HUES64 (cell line): ENCODE data around the gene SCN4B.
A peak's percentile ranks its signal among the peaks of the same experiment; 100 is the strongest.
"Not testable (repeated sequence)": the region's sequence is repeated elsewhere in the genome, so short reads cannot be mapped to it uniquely, and the experiment has no call there.

Experiments
- H3K27ac ChIP-seq: 2 replicates; pipeline ENCODE4 v1.7.0; 2013; ENCODE audit warnings: low read depth, low read length, inconsistent platforms
- H3K27me3 ChIP-seq: 2 replicates; pipeline ENCODE4 v1.6.1; 2013; ENCODE audit warnings: mild to moderate bottlenecking, low read length; ENCODE audit not compliant: insufficient read depth
- H3K36me3 ChIP-seq: 2 replicates; pipeline ENCODE4 v1.6.1; 2013; ENCODE audit warnings: mild to moderate bottlenecking, low read length; ENCODE audit not compliant: insufficient read depth
- H3K4me1 ChIP-seq: 2 replicates; pipeline ENCODE4 v1.6.1; 2013; ENCODE audit warnings: mild to moderate bottlenecking, low read length, moderate library complexity; ENCODE audit not compliant: insufficient read depth
- H3K4me3 ChIP-seq: 2 replicates; pipeline ENCODE4 v1.5.1; 2013; ENCODE audit warnings: mild to moderate bottlenecking, low read length, moderate library complexity
- H3K9ac ChIP-seq: 2 replicates; pipeline ENCODE4 v1.6.1; 2013; ENCODE audit warnings: mild to moderate bottlenecking, low read depth, low read length
- H3K9me3 ChIP-seq: 2 replicates; pipeline ENCODE4 v1.6.1; 2013; ENCODE audit warnings: low read depth, low read length; ENCODE audit not compliant: insufficient read depth
- WGBS: fragments of 150-250, 120-280 bp; methylation state at CpG from one replicate; pipeline ENCODE4 v1.1.7; 2013; ENCODE audit warnings: missing lambda C conversion rate; 5-methylcytosine and 5-hydroxymethylcytosine counted together

Gene SCN4B

DNA sequence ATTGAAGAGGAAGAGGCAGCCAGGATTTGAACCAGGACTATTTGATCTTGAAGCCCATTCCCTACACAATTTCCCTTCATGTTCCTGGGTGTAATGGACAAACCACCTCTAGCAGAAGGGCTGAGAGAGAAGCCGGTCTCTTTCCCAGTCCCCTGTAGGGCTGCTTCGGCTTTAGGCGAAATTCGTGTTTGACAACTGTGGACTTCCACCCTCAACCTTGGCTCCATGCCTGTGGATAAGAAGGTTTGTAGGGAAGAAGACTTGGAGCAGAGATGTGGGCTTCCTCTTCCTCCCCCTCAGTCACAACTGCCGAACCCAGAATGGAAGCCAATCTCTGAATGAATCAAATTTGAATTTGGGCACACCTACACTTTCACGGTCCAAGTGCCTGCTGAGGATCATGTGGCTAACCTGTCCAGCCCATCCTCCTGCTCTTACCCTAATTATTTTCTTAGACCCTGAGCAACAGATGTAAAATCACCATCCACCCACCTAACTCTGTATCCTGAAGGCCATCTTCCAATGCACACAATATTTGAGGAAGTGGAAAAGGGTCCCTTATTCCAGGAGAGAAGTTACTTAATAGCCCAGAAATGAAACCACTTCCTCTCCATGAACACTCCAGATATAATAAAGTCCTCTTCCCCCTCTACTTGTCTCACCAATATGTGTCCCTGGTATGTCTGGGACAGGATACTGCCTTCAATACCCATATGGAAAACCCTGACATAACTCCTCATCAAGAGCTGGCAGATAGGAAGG lies 33.9 kb upstream of the SCN4B start:
- H3K36me3 ChIP-seq: no peaks in the 10 kb centered on the region
- peaks cover 3% of the 10 kb centered on the region; the same call in 1 of the 2 replicates for H3K4me1 ChIP-seq
- no peak overlapping the region for H3K27ac ChIP-seq
- H3K27me3 ChIP-seq: no peaks in the 10 kb centered on the region; the same call in 1 of the 2 replicates
- no peak overlapping the region for H3K4me3 ChIP-seq
- no peak overlapping the region for H3K9ac ChIP-seq
- WGBS: 81% methylated on average over 6 of the region's 6 CpGs
- H3K9me3 ChIP-seq: no peaks in the 10 kb centered on the region

DNA sequence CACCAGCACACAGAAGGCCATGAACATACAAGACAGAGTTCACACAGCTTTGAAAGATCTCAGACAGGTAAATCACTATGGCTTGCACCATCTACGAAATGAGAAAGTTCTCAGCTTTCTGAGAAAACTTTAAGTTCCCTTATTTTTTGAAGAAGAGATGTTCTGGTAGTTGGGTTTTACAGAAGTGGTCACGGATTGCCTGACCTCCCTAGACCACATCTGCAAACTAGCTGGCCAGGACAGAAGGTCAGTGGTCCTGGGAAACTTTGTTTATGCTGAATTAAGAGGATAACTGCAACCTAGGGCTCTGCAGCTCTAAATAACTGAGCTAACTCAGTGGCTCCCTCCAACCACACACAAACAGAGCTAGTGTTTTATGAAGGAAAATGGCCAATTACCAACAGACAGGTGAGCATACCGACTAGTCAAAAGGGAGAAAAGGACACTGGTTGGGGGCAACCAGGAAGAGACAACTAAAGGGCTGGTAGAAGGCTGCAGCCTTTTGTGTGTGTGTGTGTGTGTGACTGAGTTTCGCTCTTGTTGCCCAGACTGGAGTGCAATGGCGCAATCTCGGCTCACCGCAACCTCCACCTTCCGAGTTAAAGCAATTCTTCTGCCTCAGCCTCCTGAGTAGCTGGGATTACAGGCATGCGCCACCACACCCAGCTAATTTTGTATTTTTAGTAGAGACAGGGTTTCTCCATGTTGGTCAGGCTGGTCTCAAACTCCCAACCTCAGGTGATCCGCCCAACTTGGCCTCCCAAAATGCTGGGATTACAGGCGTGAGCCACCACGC lies 32.4 kb upstream of the SCN4B start:
- Histone ChIP-seq H3K9me3 (no peaks in the 10 kb centered on the region), H3K27me3 (no peaks in the 10 kb centered on the region; the same call in 1 of the 2 replicates), H3K4me1 (peaks cover 5% of the 10 kb centered on the region; the same call in 1 of the 2 replicates), H3K9ac (no peak overlapping the region), H3K27ac (no peak overlapping the region), H3K4me3 (no peak overlapping the region), H3K36me3 (no peaks in the 10 kb centered on the region)
- WGBS: 96% methylated on average over 11 of the region's 12 CpGs

DNA sequence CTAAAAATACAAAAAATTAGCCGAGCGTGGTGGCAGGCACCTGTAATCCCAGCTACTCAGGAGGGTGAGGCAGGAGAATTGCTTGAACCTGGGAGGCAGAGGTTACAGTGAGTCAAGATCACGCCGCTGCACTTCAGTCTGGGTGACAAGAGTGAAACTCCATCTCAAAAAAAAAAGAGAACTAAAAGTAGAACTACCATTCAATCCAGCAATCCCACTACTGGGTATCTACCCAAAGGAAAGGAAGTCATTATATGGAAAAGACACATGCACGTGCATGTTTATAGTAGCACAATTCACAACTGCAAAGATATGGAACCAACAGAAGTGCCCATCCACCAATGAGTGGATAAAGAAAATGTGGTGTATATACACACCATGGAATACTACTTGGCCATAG lies 31.1 kb upstream of the SCN4B start:
- not testable (repeated sequence) for H3K27ac ChIP-seq, H3K4me3 ChIP-seq, H3K9ac ChIP-seq, H3K27me3 ChIP-seq, H3K36me3 ChIP-seq, H3K9me3 ChIP-seq, H3K4me1 ChIP-seq
- WGBS: 90% methylated on average over 5 of the region's 5 CpGs

DNA sequence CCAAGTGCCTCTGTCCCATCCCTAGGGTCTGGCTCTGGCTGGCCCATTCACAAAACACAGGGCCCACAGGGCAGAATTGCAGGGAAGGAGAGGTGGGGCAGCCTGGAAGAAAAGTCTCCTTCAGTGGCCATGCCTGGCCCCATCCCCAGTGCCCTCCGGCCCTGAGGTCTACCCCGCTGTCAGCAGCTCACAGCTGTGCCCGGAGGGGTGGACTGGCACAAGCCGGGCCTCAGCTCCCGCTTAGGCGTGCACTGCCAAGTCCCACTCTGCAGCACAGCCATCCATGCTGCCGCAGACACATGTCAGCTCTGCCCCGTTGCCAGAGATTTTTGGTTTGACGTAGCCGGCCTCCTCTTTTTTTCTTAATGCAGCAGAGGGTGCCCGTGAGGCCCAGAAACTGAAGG lies 27.7 kb upstream of the SCN4B start:
- Histone ChIP-seq H3K4me1 (peaks cover 16% of the 10 kb centered on the region), H3K9ac (no peak overlapping the region)

DNA sequence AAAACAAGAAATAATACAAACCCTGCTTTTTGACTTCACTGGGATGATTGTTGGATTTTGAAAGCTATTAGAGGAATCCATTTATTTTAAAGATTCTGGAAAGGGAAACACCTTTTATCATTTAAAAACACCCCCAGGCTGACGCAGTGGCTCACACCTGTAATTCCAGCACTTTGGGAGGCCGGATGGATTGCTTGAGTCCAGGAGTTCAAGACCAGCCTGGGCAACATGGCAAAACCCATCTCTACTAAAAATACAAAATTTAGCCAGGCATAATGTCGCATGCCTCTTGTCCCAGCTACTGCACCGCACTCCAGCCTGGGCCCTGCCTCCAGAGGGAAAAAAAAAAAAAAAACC lies 24.1 kb upstream of the SCN4B start:
- no peak overlapping the region for H3K9ac ChIP-seq
- H3K4me1 ChIP-seq: peaks cover 23% of the 10 kb centered on the region
- no peak overlapping the region for H3K27ac ChIP-seq
- no peaks in the 10 kb centered on the region for H3K9me3 ChIP-seq
- H3K27me3 ChIP-seq: peaks cover 46% of the 10 kb centered on the region
- no peaks in the 10 kb centered on the region for H3K36me3 ChIP-seq
- WGBS: 88% methylated on average over 4 of the region's 4 CpGs
- H3K4me3 ChIP-seq: 0 out of 2 replicates have a peak overlapping the region, but pooled peaks have one; percentile 78

More for the DNA sequence above, 27.7 kb upstream of the SCN4B start:
- peak overlapping the region; percentile 33 for H3K4me3 ChIP-seq
- H3K9me3 ChIP-seq: no peaks in the 10 kb centered on the region
- peaks cover 11% of the 10 kb centered on the region for H3K27me3 ChIP-seq
- H3K27ac ChIP-seq: no peak overlapping the region
- WGBS: 10% methylated on average over 11 of the region's 11 CpGs
- no peaks in the 10 kb centered on the region for H3K36me3 ChIP-seq

DNA sequence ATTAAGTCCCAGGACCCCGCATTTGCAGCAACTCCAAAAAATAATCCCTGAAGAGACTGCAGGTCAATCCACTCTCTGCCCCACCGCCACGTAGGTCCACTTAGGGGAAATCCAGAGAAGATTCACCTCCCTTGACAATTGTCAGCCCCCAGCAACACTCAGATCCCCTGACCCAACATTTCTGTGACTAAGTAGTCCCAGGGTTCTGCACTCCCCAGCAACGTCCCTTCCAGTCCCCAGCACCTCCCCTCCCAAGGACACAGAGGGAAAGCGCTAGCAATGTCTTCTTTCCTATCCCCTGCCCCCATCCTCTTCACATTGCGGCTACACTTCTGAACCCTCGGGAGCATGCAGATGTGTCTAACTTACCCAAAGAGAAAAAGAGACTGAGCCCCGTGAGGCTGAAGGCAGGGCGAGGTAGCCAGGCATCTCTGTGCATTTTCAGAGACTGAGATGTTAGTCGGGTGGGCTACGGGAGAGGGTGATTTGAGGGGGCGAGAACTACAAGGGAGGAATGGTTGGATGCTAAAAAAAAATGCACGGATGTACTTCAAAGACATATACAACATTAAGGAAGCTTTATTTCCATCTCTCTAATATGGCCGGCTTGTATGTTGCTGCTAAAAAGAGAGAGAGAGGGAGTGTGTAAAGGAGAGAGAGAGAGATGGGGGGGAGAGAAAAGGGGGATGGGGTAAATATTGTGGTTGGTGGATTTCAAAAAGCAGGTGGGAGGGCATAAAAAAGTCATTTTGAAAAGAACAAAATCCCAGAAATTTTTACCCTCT lies 23.6 kb upstream of the SCN4B start, which contains the start of gene SCN2B:
SCN2B (minus strand) TSS at position 647 of the 785 bp plus-strand sequence; CDS start at position 439, 208 bp downstream.
- 12% methylated on average over 13 of the region's 14 CpGs for WGBS

DNA sequence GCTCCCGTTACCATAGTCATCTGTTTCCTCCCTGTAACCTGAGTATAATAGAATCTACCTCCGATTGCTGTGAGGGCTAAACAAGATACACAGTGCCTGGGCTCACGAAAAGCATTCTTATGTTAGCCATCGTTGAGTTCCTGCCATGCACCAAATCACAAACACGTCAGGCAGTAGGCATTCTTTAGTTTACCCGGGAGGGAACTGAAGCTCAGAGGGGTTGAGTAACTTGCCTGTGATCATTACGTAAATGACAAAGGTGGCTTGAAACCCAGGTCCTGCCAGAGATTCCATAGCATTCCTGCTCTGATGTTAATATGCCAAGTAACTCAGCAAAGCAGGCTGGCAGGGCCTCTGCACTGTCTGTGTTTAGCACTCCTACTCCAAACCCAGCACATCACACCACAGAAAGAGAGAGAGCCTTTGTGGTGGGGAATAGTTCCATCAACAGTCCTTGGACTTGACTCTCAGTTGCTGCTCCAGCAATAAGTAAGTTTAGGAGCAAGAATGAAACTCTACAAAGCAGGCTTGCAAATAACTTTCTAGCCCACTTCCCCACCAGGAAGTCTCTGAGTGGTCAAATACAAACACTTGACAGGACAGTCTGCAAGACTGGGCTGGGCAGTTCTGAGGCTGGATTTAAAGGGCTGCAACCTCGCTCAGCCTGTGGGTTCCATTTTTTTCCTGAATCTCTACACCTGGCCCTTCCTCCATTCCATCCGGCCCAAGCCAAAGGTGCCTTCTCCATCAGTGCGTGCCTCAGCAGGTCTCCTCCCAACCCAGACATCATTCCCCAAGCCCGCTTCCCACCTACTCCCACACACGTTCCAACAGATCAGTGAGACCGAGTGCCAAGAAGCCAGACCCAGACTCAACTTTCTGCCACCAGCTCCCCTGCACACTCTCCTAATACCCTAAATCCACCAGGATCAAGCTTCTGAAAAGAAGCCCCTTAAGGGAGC lies 22.7 kb upstream of the SCN4B start:
- Histone ChIP-seq H3K9me3 (no peaks in the 10 kb centered on the region), H3K27ac (no peak overlapping the region), H3K4me1 (peaks cover 31% of the 10 kb centered on the region), H3K36me3 (no peaks in the 10 kb centered on the region), H3K27me3 (peaks cover 60% of the 10 kb centered on the region), H3K9ac (no peak overlapping the region), H3K4me3 (peak overlapping the region; percentile 78)
- WGBS: 34% methylated on average over 13 of the region's 13 CpGs

More for the DNA sequence above, 23.6 kb upstream of the SCN4B start, which contains the start of gene SCN2B:
- H3K27ac ChIP-seq: no peak within 1 kb of the TSS
- H3K9ac ChIP-seq: no peak within 1 kb of the TSS
- peaks cover 51% of the 10 kb centered on the region for H3K27me3 ChIP-seq
- peaks cover 23% of the 10 kb centered on the region for H3K4me1 ChIP-seq
- H3K36me3 ChIP-seq: no peaks in the 10 kb centered on the region
- peak within 1 kb of the TSS; percentile 78 for H3K4me3 ChIP-seq
- H3K9me3 ChIP-seq: no peaks in the 10 kb centered on the region

DNA sequence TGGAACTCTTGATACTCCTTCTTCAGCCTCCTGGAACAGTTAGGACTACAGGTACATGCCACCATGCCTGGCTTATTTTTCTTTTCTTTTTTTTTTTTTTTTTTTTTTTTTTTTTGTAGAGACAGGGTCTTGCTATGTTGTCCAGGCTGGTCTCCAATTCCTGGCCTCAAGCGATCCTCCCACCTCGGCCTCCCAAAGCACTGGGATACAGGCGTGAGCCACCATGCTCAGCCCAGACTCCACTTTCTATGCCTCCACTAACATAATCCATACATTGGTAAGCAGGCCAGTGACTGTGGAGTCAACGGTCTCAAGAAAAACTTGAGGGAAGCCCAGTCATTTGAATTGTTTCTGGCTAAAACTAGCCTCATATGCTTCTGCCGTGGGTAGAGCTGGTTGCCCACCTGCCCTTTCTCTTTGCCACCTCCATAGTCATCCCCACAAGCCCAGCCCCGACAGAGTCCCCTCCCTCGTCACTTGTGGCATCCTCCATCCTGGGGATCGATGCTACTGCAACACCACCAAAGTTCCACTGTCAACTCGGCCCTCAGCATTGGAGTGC lies 21.5 kb upstream of the SCN4B start:
- Histone ChIP-seq H3K9ac (no peak overlapping the region), H3K27me3 (peaks cover 72% of the 10 kb centered on the region), H3K27ac (no peak overlapping the region), H3K4me3 (no peak overlapping the region), H3K4me1 (peaks cover 25% of the 10 kb centered on the region), H3K36me3 (no peaks in the 10 kb centered on the region), H3K9me3 (no peaks in the 10 kb centered on the region)
- 88% methylated on average over 9 of the region's 9 CpGs for WGBS

DNA sequence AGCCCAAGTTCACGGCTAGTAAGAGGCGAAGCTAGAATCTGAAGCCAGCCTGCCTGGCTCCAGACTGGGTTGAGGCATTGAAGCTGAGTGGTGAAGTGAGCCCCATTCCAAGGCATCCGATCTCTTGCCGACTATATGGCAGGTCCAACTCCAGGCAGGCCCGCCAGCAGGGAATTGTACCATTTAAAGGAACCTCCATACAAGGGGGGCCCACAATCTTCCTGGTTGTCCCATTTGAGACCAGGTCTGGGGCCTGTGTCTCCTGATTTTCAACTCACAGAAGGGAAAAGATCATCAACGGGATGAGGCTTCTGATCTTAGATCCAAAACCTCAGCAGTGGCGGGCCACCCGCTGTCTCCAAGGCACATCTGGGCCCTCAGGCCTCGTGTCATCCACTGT lies 19.7 kb upstream of the SCN4B start:
- Histone ChIP-seq H3K27ac (no peak overlapping the region), H3K9me3 (no peaks in the 10 kb centered on the region), H3K9ac (no peak overlapping the region), H3K4me3 (no peak overlapping the region), H3K36me3 (no peaks in the 10 kb centered on the region), H3K27me3 (peaks cover 89% of the 10 kb centered on the region), H3K4me1 (peaks cover 25% of the 10 kb centered on the region)
- 86% methylated on average over 9 of the region's 9 CpGs for WGBS
